HL-60 (cell line): ENCODE measurements around the gene FRMPD4.

Experiments
- DNase-seq, 2 experiments: peaks; one replicate each; pipeline ENCODE4 v3.0.0-alpha.2; 2010 to 2020; ENCODE audit warnings: low read depth in 1 of 2, low spot score in 1 of 2
- H3K27ac ChIP-seq: fragments of 250-450 bp; sonication (Bioruptor Pico); replicated peaks from 2 replicates; pipeline ENCODE4 v1.5.1; 2020; ENCODE audit warnings: mild to moderate bottlenecking, moderate library complexity
- H3K27me3 ChIP-seq: fragments of 250-450 bp; sonication (Bioruptor Pico); 2 replicates; pipeline ENCODE4 v1.5.1; 2021; ENCODE audit warnings: mild to moderate bottlenecking, moderate library complexity; ENCODE audit not compliant: insufficient read depth, poor library complexity, severe bottlenecking
- H3K4me3 ChIP-seq: replicated peaks from 2 replicates; pipeline ENCODE4 v1.5.1; 2011; ENCODE audit warnings: mild to moderate bottlenecking, control low read depth, low read length; ENCODE audit not compliant: insufficient read depth
- CTCF ChIP-seq: IDR thresholded peaks from one replicate; pipeline ENCODE4 v1.5.1; 2011; ENCODE audit warnings: low read length, control low read depth, inconsistent platforms; ENCODE audit not compliant: insufficient read depth
- GABPA ChIP-seq: IDR thresholded peaks from 2 replicates; pipeline ENCODE4 v1.6.1; 2012; ENCODE audit warnings: low read depth
- POLR2AphosphoS5 ChIP-seq: IDR thresholded peaks from 2 replicates; pipeline ENCODE4 v1.6.1; 2012; ENCODE audit warnings: low read depth
- REST ChIP-seq: IDR thresholded peaks from 2 replicates; pipeline ENCODE4 v1.6.1; 2012; ENCODE audit warnings: low read depth; ENCODE audit not compliant: insufficient replicate concordance
- SPI1 ChIP-seq: IDR thresholded peaks from 2 replicates; pipeline ENCODE4 v1.6.1; 2012; ENCODE audit warnings: low read depth, mild to moderate bottlenecking, borderline replicate concordance

The FRMPD4 gene

GRCh38 chrX:12673487-12673886, 535.2 kb downstream of the FRMPD4 start:
- TF ChIP-seq GABPA (no peak), SPI1 (no peak), CTCF (no peak), REST (no peak), POLR2AphosphoS5 (no peak)
- no peak overlapping the region for H3K4me3 ChIP-seq
- no peak for DNase-seq
- no peaks in the 10 kb centered on the region for H3K27me3 ChIP-seq
- H3K27ac ChIP-seq = no peak overlapping the region

DNA sequence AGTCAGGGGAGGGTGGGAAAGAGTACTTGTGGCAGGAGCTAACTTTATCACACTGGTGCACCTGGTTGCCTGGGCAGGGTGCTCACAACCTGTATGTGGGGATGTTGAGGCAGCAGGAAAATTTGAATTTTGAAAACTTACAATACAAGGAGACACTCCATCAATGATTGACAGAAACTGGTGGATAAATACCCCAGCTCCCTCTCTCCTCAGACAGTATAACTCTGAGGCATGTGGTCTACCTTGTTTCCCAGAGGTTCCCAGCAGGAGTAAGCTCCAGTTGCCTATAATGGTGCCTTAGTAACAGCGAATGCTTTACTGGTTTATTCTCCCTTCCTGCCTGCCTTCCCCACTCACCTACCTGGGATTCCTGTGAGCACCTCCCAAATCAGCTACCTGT, 541.2 kb downstream of the FRMPD4 start:
- no peak overlapping the region for H3K4me3 ChIP-seq
- DNase-seq = no peak
- TF ChIP-seq REST (no peak), POLR2AphosphoS5 (no peak), GABPA (no peak), SPI1 (no peak), CTCF (no peak)
- H3K27ac ChIP-seq = no peak overlapping the region
- peaks cover 3% of the 10 kb centered on the region for H3K27me3 ChIP-seq

DNA sequence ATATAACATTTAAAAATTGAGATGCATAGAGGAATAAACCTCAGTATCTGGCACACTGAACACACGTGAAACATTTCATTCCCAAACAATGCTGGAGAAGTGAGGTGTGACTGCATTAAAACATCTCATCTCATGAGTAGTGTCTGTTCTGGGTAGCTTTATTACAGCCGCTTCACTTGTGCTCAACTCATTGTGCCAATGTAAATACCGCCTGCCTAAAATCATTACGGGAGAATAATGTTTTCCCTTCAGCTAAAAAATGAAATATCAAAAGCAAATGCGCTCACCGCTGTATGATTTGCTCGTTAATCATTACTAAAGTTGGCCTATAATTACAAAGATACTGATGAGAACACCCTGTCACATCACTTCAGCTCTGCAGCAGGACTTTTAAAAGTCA, 542.8 kb downstream of the FRMPD4 start:
- Histone ChIP-seq H3K27ac (no peak overlapping the region), H3K27me3 (peaks cover 3% of the 10 kb centered on the region), H3K4me3 (no peak overlapping the region)
- no peak for DNase-seq
- no peak for TF ChIP-seq CTCF
- TF ChIP-seq SPI1 = no peak
- TF ChIP-seq POLR2AphosphoS5 = no peak
- no peak for TF ChIP-seq REST
- no peak for TF ChIP-seq GABPA
